Heart left ventricle (tissue), 16 donors: Measurements from ENCODE around the gene CNNM4. TPM values are rescaled to one million over a fixed set of nuclear protein-coding genes. Genes with fewer than 3 reads are reported as not detected.
"Not testable (repeated sequence)": the region's sequence is repeated elsewhere in the genome, so short reads cannot be mapped to it uniquely, and the experiment has no call there.

Source experiments
- ATAC-seq, 4 donors: fragments of 200-7000 bp; cut with Tn5 transposase; one replicate each; pipeline ENCODE4 v1.9.1; 2020 to 2022; ENCODE audit warnings: moderate library complexity in 4 of 4, mild to moderate bottlenecking in 3 of 4, moderate number of reproducible peaks in 1 of 4
- DNase-seq, 5 donors: peaks; one replicate each; pipeline ENCODE4 v3.0.0-alpha.2; 2020
- H3K27ac ChIP-seq, 12 donors: fragments of 200-600 bp; sonication (generic) in 4 of 12; one replicate each; pipeline versions ENCODE4 v1.5.0 to v1.8.0; 2016 to 2022; ENCODE audit warnings: mild to moderate bottlenecking in 2 of 12
- H3K27me3 ChIP-seq, 9 donors: fragments of 200-600 bp; sonication (generic) in 2 of 9; one replicate each; pipeline versions ENCODE4 v1.5.1 to v1.8.0; 2016 to 2022; ENCODE audit warnings: mild to moderate bottlenecking in 3 of 9
- H3K36me3 ChIP-seq, 9 donors: fragments of 200-600 bp; sonication (generic) in 2 of 9; one replicate each; pipeline versions ENCODE4 v1.5.0 to v1.8.0; 2018 to 2022; ENCODE audit warnings: mild to moderate bottlenecking in 2 of 9
- H3K4me1 ChIP-seq, 12 donors: fragments of 200-600 bp; sonication (generic) in 4 of 12; one replicate each; pipeline versions ENCODE4 v1.5.0 to v1.8.0; 2016 to 2022; ENCODE audit warnings: mild to moderate bottlenecking in 3 of 12
- H3K4me3 ChIP-seq, 12 donors: fragments of 200-600 bp; sonication (generic) in 4 of 12; one replicate each; pipeline versions ENCODE4 v1.5.0 to v1.8.0; 2017 to 2022; ENCODE audit warnings: mild to moderate bottlenecking in 9 of 12, moderate library complexity in 4 of 12
- H3K9me3 ChIP-seq, 12 donors: fragments of 200-600 bp; sonication (generic) in 4 of 12; one replicate each; pipeline versions ENCODE4 v1.5.0 to v1.8.0; 2016 to 2022; ENCODE audit warnings: mild to moderate bottlenecking in 1 of 12
- POLR2A ChIP-seq, 2 donors: fragments of 450-650 bp; IDR thresholded peaks; one replicate each; pipeline ENCODE4 v1.6.1; 2017; ENCODE audit warnings: antibody characterized with exemption in 2 of 2, mild to moderate bottlenecking in 2 of 2, moderate library complexity in 2 of 2
- WGBS, 4 donors: extraction: QIAGEN DNeasy Blood & Tissue Kit in 2 of 4; methylation state at CpG; one replicate each; pipeline versions ENCODE4 v1.1.5 to v1.1.7; 2013 to 2018; 5-methylcytosine and 5-hydroxymethylcytosine counted together
- intact Hi-C, 10 donors: fragments of 100-400 bp; cut with DNase I; formaldehyde crosslinking; loops; one replicate each; pipeline versions ENCODE4 v1.11.1 to v1.14.2; 2022
- polyA plus RNA-seq, 2 donors: library from polyadenylated mRNA; stranded (reverse); fragments of 200-250 nt; gene quantifications; one replicate each; pipeline ENCODE4 v1.2.3, GENCODE V29; 2013
- total RNA-seq, 9 donors: library from RNA; depleted of rRNA in 2 of 9; stranded (reverse); fragments of >200 nt in 2 of 9; fragmentation: NEBNext Ultra II Directional in 3 of 9; extraction: Animal tissue kit (Norgen Biotek cat#: 25700) in 3 of 9; gene quantifications; one replicate each; pipeline versions ENCODE4 v1.1.0 to v1.2.4, GENCODE V29; 2016 to 2023
- TF ChIP-seq, protein P1 (sequence below), 12 donors: fragments of 200-600 bp; sonication (generic) in 4 of 12; IDR thresholded peaks; one replicate each; pipeline versions ENCODE4 v1.5.0 to v1.8.0; 2018 to 2022; ENCODE audit warnings: antibody characterized with exemption in 12 of 12, mild to moderate bottlenecking in 5 of 12
- donor health status: ischemic (EF 13 %, LVEDD 7.1; RV severe dilation, severe dysfunction).
- donor health status: healthy with polysubstance abuse.
- donor health status: DM: no; HTN: yes; CAD: no.
- donor health status: DM: no; HTN: no; CAD: no.
- donor health status: ischemic (EF 25% LVEDD 6.9; RV normal size, moderate dysfunction).
- donor health status: ischemic (EF 25% LVEDD 5.7; RV mildly dilated, moderate dysfunction).
- donor health status: healthy.
- donor health status: DM: yes; HTN: yes; CAD: no.
- donor health status: ischemic (EF 35%, LVEDD 5.7; RV mildly dilated, moderate dysfunction).
- donor health status: nonischemic (EF 11% LVEDD 7.7; RV severe dilation, severe dysfunction).
- donor health status: DM: yes; HTN: yes; CAD: no.
- donor health status: PGD.
- donor health status: ischemic (EF 29% LVEDD 5.4; RV normal size, mild dysfunction).
- donor health status: nonischemic (EF 23%, LVEDD 6.1; RV moderate dilation, normal function).

Gene CNNM4
- total and polyA plus RNA-seq, 11 donors, result 11.3 to 47.7 (median 27.7) TPM

DNA sequence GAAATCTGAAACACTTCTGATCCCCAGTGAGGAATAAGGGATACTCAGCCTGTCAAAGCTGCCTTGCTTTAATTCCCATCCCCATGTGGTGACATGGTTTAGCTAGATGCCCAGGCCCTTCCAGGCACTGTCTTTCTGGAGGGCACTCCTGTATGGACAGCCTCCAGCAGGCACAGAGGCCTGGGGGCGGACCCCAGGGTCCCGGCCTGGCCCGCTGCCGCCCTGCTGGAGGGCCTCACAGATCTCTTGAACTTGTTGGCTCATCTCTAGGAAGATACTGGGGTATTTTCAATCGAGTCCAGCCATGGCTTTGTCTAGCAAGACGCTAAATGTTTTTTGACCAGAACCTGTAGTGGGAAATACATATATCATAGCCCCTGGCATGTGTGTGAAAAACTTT is 34.4 kb downstream of the CNNM4 start:
- H3K27me3 ChIP-seq, result no peaks in the 10 kb centered on the region
- H3K36me3 ChIP-seq, result peaks cover 0 to 33% (median 31%) of the 10 kb centered on the region in 9 donors
- no peak for DNase-seq
- TF ChIP-seq, protein P1, sequence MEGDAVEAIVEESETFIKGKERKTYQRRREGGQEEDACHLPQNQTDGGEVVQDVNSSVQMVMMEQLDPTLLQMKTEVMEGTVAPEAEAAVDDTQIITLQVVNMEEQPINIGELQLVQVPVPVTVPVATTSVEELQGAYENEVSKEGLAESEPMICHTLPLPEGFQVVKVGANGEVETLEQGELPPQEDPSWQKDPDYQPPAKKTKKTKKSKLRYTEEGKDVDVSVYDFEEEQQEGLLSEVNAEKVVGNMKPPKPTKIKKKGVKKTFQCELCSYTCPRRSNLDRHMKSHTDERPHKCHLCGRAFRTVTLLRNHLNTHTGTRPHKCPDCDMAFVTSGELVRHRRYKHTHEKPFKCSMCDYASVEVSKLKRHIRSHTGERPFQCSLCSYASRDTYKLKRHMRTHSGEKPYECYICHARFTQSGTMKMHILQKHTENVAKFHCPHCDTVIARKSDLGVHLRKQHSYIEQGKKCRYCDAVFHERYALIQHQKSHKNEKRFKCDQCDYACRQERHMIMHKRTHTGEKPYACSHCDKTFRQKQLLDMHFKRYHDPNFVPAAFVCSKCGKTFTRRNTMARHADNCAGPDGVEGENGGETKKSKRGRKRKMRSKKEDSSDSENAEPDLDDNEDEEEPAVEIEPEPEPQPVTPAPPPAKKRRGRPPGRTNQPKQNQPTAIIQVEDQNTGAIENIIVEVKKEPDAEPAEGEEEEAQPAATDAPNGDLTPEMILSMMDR (IDR thresholded peaks at IDR 0.05), result no peak
- no peak for TF ChIP-seq POLR2A (IDR thresholded peaks at IDR 0.05)
- ATAC-seq, result no peak
- intact Hi-C loops, result loop anchor here in 1 of 10 donors (5.0 kb wide), 1 partner anchor 48 kb away; no protein-coding TSS in a partner anchor
- no peaks in the 10 kb centered on the region for H3K9me3 ChIP-seq
- H3K4me3 ChIP-seq, result no peak overlapping the region
- no peak overlapping the region for H3K27ac ChIP-seq
- H3K4me1 ChIP-seq, result peaks cover 0 to 19% (median 3%) of the 10 kb centered on the region in 12 donors
- 80 to 98% (median 95%) methylated on average over 6 of the region's 6 CpGs for WGBS, 4 donors

DNA sequence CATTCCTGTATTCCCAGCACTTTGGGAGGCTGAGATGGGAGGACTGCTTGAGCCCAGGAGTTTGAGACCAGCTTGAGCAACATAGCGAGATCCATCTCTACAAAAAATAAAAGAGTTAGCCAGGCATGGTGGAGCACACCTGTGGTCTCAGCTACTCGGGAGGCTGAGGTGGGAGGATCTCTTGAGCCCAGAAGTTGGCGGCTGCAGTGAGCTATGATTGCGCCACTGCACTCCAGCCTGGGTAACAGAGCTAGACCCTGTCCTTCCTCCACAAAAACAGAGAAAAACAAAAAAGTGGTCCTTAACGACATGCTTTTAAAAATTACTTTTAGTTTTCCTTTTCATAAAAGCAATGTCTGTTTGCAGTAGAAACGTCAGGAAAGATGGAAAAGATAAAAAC is 35.8 kb downstream of the CNNM4 start:
- H3K27ac ChIP-seq, H3K27me3 ChIP-seq, H3K4me3 ChIP-seq, H3K9me3 ChIP-seq, ATAC-seq, DNase-seq: not testable (repeated sequence)
- peaks cover 0 to 25% (median 6%) of the 10 kb centered on the region in 12 donors for H3K4me1 ChIP-seq
- intact Hi-C loops, result loop anchor here in 1 of 10 donors (5.0 kb wide), 1 partner anchor 49 kb away; no protein-coding TSS in a partner anchor
- peaks cover 0 to 36% (median 31%) of the 10 kb centered on the region in 9 donors for H3K36me3 ChIP-seq
- 88 to 93% (median 92%) methylated on average over 6 of the region's 6 CpGs for WGBS, 4 donors

DNA sequence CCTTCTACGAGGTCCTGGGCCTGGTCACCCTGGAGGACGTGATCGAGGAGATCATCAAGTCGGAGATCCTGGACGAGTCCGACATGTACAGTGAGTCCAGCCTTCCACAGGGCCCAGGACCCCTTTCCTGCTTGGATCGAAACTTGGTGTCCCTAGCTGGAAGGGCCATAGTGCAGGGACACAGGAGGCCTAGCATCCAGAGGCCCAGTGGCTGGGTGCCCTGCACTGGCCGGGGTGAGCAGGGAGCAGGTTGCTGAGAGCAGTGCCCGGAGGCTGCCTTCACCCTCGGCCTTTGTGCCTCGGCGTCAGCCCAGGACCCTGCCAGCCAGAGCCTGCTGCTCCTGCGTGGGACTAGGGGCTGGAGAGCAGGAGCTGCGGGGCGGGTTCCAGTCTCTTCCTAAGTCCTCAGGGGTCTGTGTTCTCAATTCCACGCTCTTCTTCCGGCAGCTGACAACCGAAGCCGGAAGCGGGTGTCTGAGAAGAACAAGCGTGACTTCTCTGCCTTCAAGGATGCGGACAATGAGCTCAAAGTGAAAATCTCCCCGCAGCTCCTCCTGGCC is 36.4 kb downstream of the CNNM4 start:
- no peak for TF ChIP-seq POLR2A (IDR thresholded peaks at IDR 0.05)
- TF ChIP-seq, protein P1 (IDR thresholded peaks at IDR 0.05), result no peak
- ATAC-seq (no peak), DNase-seq (no peak)
- Histone ChIP-seq H3K27ac (no peak overlapping the region), H3K4me1 (peaks cover 0 to 25% (median 6%) of the 10 kb centered on the region in 12 donors), H3K36me3 (peaks cover 0 to 42% (median 33%) of the 10 kb centered on the region in 9 donors), H3K4me3 (no peak overlapping the region), H3K9me3 (no peaks in the 10 kb centered on the region), H3K27me3 (no peaks in the 10 kb centered on the region)
- WGBS, 4 donors, result 94 to 96% (median 95%) methylated on average over 17 to 23 of the region's 23 CpGs
- intact Hi-C loops, result loop anchor here in 1 of 10 donors (5.0 kb wide), 1 partner anchor 50 kb away; no protein-coding TSS in a partner anchor

DNA sequence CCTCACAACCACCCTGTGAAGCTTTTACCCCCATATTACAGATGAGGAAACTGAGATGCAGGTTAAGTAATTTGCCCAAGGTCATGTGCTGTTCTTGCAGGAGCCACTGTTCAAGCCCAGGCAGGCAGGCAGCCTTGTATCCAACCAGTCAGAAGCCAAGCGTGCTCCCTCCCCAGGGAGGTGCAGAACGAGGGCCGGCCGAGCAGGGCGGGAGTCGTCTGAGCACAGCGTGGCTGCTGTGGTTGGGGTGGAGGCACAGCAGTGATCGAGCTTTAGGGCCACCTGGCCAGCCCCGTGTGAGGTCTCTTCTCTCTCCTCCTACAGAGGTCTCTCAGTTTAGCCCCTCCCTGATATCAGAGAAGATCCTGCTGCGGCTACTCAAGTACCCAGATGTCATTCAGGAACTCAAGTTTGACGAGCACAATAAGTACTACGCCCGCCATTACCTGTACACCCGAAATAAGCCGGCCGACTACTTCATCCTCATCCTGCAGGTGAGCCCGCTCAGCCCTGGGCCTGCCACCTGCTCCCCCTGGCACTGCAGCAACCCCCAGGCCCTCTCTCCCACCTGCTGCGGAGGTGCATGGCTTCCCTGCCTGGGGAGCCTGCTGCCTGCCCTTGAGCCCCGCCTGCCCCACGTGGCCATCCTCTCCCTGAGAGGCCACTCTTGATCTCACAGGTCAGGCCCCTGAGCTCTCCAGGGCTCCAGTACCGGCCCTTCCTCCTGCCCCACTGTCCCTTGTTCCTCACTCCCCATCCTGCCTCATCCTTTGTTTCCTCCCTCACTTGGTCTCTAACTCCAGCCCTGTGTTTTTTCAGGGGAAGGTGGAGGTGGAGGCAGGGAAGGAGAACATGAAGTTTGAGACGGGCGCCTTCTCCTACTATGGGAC is 38.3 kb downstream of the CNNM4 start:
- no peak for TF ChIP-seq POLR2A (IDR thresholded peaks at IDR 0.05)
- TF ChIP-seq, protein P1 (IDR thresholded peaks at IDR 0.05), result no peak
- intact Hi-C loops, result loop anchor here in 1 of 10 donors (5.0 kb wide), 1 partner anchor 52 kb away; no protein-coding TSS in a partner anchor
- H3K27ac ChIP-seq, result no peak overlapping the region

More for the DNA sequence above, 38.3 kb downstream of the CNNM4 start:
- DNase-seq, result no peak
- 85 to 89% (median 88%) methylated on average over 18 to 23 of the region's 23 CpGs for WGBS, 4 donors
- Histone ChIP-seq H3K27me3 (no peaks in the 10 kb centered on the region), H3K4me3 (no peak overlapping the region), H3K9me3 (no peaks in the 10 kb centered on the region), H3K4me1 (peaks cover 0 to 7% (median 3%) of the 10 kb centered on the region in 12 donors), H3K36me3 (peaks cover 0 to 49% (median 40%) of the 10 kb centered on the region in 9 donors)
- ATAC-seq, result no peak
